ENCODE results near the gene STARD10. TPM values are rescaled to one million over a fixed set of nuclear protein-coding genes. Genes with fewer than 3 reads are reported as not detected.

The STARD10 gene
- total and polyA plus RNA-seq, 2 of the 8 experiments (the other 6 are each of a cell fraction or from before 2014, with no cell fraction given): 23.7 to 35.7 TPM

GRCh38 chr11:72752088-72752914 lies 41.5 kb downstream of the STARD10 start, which contains the start of gene ARAP1 (continued):
- no peak for TF ChIP-seq ZNF274 (IDR thresholded peaks at IDR 0.05; ENCODE audit: borderline replicate concordance, extremely low read depth, low read length)
- TF ChIP-seq KDM5A (IDR thresholded peaks at IDR 0.05; ENCODE audit: low read length): no peak
- peak; percentile 51; the same call in 1 of the 2 replicates for TF ChIP-seq TAF1 (IDR thresholded peaks at IDR 0.05; ENCODE audit: low read depth, low read length)
- TF ChIP-seq POU5F1 (IDR thresholded peaks at IDR 0.05; ENCODE audit: low read depth, low read length): no peak
- no peak for TF ChIP-seq NANOG (IDR thresholded peaks at IDR 0.05; ENCODE audit: insufficient read depth, low read depth, low read length, poor library complexity, severe bottlenecking)
- 0 out of 2 replicates have a peak, but pooled peaks have one; percentile 10 for TF ChIP-seq TBP (IDR thresholded peaks at IDR 0.05; ENCODE audit: low read depth, low read length)
- TF ChIP-seq SP1 (IDR thresholded peaks at IDR 0.05; ENCODE audit: low read depth, low read length): 0 out of 2 replicates have a peak, but pooled peaks have one; percentile 10
- TF ChIP-seq CEBPB (IDR thresholded peaks at IDR 0.05; ENCODE audit: low read depth, low read length): no peak
- no peak for TF ChIP-seq CHD1 (IDR thresholded peaks at IDR 0.05; ENCODE audit: low read depth, low read length)
- TF ChIP-seq SAP30 (IDR thresholded peaks at IDR 0.05; ENCODE audit: insufficient read depth, insufficient replicate concordance, low read length): no peak
- TF ChIP-seq POLR2AphosphoS5 (IDR thresholded peaks at IDR 0.05; ENCODE audit: low read depth, low read length): no peak
- no peak for TF ChIP-seq CTCF (IDR thresholded peaks at IDR 0.05; ENCODE audit: control extremely low read depth in 1 of 3, insufficient read depth in 1 of 3, low read depth in 1 of 3, low read length in 3 of 3)
- TF ChIP-seq GABPA (IDR thresholded peaks at IDR 0.05; ENCODE audit: borderline replicate concordance, insufficient read depth, low read length): no peak
- TF ChIP-seq HDAC2 (IDR thresholded peaks at IDR 0.05; ENCODE audit: borderline replicate concordance in 1 of 2, low read depth in 2 of 2, low read length in 2 of 2): peak in 1 of 2 experiments; percentile 70; a peak in 1 of 4 replicates
- no peak for TF ChIP-seq TCF12 (IDR thresholded peaks at IDR 0.05; ENCODE audit: low read depth, low read length)
- TF ChIP-seq SUZ12 (IDR thresholded peaks at IDR 0.05; ENCODE audit: low read length): no peak
- no peak for TF ChIP-seq SP2 (IDR thresholded peaks at IDR 0.05; ENCODE audit: low read length)
- TF ChIP-seq KDM1A (IDR thresholded peaks at IDR 0.05; ENCODE audit: borderline replicate concordance, low read length): peak; percentile 91
- no peak for TF ChIP-seq ATF2 (IDR thresholded peaks at IDR 0.05; ENCODE audit: low read length)

All from H1 (cell line).